Fibroblast of the aortic adventitia (primary cell): ENCODE results near the gene SEC14L1. TPM values are rescaled to one million over a fixed set of nuclear protein-coding genes. Genes with fewer than 3 reads are reported as not detected.

ENCODE experiments used
- DNase-seq: peaks from one replicate; pipeline ENCODE4 v3.0.0-alpha.2; 2010; ENCODE audit warnings: low read depth
- H3K4me3 ChIP-seq: 2 replicates; pipeline ENCODE4 v1.5.1; 2011; ENCODE audit warnings: low read depth, mild to moderate bottlenecking, control low read depth, low read length, moderate library complexity
- total RNA-seq: library from RNA; depleted of rRNA; stranded (reverse); fragments of >200 nt; gene quantifications from 2 replicates; pipeline ENCODE4 v1.2.3, GENCODE V29; 2012; ENCODE audit warnings: low replicate concordance
- TF ChIP-seq, protein P1 (sequence below): IDR thresholded peaks from 2 replicates; pipeline ENCODE4 v1.5.1; 2011; ENCODE audit warnings: mild to moderate bottlenecking, low read length, control low read depth, inconsistent platforms; ENCODE audit not compliant: insufficient read depth

Gene SEC14L1
- total RNA-seq, 1 donor, result 34.3 TPM

DNA sequence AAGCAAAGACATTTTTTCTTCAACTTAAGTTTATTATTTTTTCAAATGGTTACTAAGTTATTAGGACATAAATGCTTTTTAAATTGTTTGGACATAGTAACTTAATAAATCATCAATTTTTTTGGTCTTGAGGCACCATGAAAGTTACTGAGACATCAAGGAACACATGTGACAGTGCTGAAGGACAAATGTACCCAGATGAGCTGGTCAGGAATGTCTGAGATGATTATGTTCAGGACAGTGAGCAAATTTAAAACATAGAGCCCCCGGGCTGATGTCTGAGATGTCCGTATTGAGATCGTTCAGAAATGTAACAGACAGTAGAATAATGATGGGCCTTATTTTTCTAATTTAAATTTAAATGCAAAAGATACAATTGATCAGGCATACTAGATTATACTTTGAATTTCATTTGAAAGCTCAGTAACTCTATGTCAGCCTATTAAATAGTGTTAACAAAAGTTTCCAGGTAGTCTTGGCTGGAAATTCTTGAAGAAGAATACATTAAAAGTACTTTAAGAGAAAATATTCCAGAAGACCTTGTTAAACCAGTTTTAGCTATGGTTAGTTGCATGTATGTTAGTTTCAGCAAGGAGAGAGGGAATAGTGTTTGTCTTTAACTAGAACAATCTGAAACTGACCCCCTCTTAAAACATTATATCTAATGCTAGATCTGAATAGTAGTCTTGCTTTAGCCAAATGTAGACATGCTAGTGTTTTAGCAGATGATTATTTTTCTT is 36.4 kb downstream of the SEC14L1 start:
- no peak for DNase-seq
- H3K4me3 ChIP-seq, result no peak overlapping the region
- TF ChIP-seq, protein P1, sequence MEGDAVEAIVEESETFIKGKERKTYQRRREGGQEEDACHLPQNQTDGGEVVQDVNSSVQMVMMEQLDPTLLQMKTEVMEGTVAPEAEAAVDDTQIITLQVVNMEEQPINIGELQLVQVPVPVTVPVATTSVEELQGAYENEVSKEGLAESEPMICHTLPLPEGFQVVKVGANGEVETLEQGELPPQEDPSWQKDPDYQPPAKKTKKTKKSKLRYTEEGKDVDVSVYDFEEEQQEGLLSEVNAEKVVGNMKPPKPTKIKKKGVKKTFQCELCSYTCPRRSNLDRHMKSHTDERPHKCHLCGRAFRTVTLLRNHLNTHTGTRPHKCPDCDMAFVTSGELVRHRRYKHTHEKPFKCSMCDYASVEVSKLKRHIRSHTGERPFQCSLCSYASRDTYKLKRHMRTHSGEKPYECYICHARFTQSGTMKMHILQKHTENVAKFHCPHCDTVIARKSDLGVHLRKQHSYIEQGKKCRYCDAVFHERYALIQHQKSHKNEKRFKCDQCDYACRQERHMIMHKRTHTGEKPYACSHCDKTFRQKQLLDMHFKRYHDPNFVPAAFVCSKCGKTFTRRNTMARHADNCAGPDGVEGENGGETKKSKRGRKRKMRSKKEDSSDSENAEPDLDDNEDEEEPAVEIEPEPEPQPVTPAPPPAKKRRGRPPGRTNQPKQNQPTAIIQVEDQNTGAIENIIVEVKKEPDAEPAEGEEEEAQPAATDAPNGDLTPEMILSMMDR, result no peak

DNA sequence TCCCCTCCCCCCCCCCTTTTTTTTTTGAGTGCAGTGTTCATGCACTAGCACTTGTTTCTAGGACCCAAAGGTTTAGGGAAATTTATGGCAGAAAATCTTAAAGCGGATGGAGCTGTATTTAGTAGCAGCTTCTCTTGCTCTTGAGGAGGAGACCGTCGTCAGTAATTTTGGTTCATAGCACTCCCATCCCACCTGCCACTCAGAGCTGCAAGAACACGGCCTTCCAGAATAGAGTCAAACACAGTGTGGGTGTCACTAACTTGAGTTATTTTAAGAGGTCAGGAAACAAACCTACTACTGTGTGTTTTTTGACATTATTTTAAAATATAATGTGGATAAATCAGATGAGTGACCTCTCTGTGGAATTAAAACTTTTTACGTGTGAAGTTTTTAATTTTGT is 37.3 kb downstream of the SEC14L1 start:
- DNase-seq, result no peak
- TF ChIP-seq, protein P1, result no peak
- H3K4me3 ChIP-seq, result no peak overlapping the region

DNA sequence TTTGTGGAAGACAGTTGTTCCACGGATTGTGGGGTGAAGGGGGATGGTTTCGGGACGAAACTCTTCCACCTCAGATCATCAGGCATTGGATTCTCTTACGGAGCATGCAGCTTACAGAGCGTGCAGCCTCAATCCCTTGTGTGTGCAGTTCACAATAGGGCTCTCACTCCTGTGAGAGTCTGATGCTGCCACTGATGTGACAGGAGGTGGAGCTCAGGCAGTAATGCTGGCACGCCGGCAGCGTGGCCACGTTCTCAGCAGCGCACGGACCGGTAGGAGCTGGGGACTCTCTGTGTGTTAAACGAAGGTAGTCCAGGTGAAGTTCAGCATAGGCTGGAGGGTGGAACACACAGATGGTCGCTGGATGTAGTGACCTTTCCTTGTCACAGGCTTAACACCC is 37.8 kb downstream of the SEC14L1 start:
- no peak overlapping the region for H3K4me3 ChIP-seq
- TF ChIP-seq, protein P1, result no peak
- no peak for DNase-seq

DNA sequence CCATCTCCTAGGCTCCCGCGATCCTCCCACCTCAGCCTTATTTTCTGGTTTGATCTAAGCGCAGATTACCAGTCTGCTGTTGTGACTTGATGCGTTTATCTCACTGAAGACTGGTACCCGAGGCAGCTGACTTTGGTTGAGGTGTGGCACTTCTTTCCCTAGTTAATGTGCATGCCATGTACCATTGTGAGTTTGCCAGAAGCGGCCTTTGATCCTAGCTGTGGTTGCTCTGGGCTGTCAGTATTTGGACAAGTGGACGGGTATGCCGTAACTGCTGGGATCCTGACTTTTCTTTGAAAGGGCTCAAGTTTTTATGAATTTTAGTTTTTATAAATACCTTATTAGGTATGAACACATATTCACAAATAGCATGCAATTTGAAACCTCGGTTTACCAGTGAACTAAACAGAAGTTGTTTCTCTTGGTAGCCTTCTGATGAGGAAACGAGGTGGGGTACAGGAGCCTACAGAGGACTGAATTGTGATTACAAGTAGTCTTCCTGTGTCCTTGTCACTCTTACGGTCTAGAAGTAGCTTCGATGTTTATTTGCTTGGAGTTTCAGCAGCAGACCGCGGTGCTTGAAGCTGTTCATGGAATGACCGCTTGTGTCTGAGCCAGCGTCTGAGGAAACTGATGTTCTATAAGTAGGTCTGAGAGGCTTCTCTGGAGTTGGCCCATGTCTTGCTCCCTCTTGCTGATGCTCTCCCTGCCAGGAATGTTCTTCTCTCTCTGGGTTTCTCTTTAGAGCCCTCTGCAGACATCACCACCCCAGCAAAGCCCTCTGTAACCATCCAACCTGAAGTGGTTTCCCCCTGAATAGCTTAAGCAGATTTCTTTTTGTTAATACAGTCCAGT is 40.0 kb downstream of the SEC14L1 start:
- H3K4me3 ChIP-seq, result no peak overlapping the region
- no peak for DNase-seq
- TF ChIP-seq, protein P1, result no peak

DNA sequence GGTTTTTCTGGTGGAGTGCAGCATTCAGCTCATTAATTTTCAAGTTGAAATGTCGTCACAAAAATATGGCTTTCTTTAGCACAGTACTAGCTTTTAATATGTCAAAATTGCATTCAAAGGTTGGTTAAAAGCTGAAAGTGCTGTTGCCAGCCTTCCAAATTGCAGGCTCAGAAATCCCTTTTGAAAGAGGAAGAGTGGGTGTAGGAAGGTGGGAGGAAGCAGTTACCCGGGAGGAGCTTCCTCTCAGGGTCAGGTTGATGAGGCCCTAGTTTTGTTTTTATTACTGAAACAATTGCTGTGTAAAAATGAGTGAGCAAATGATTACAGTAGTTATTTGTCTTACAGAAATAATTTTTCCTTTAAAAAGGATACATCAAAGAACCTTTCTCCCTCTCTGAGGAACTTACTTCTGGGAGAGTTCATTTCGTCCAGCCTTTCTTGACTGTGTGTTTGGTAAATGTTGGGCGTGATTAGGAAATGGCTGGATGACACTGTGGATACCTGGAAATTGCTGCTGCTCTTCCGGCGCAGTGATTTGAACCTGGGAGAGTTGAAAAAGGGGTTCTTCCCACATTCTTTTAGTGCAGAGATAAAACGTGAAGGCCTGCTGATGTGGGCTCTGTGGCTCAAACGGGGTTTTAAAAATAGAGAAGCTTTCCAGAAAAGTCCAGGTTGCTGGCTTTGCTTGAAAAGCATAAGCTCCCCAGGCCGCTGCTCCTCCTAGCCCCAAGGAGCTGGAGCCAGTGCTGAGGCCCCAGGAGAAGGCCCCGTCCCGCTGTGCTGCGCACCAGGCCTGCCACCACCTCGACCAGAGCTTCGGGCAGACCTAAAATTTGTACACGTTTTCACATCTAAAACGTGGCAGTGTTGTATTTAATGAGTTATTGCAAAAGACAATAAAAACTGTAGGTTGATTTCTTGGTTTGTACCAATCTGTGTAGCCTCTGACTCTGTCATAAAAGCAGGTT is 41.7 kb downstream of the SEC14L1 start:
- TF ChIP-seq, protein P1, result no peak
- DNase-seq, result no peak
- no peak overlapping the region for H3K4me3 ChIP-seq

DNA sequence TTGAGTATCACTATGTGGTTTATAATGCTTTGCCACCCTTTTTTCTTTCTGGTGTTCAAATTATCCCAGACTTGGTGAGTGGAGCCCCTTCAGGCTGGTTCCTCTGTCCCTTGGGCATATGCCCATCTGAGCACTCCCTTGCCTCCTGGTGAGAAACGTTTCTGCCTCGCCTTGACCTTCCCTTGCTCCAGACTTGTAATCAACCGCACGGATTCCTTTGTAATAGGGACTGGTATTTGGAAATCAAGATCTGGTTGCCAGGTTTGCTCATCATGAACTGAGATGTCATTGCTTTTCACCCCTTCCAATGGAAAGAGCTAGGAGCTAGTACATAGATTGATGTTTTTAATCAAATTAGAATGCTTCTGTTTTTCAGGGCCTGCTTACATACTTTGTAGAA is 43.7 kb downstream of the SEC14L1 start:
- peak; percentile 21 for DNase-seq

More for the DNA sequence above, 43.7 kb downstream of the SEC14L1 start:
- H3K4me3 ChIP-seq, result no peak overlapping the region
- TF ChIP-seq, protein P1, result no peak
